ENCODE data around the gene MACF1.

- TF ChIP-seq CTCF (IDR thresholded peaks at IDR 0.05 in 4 of 5, conservative IDR thresholded peaks at IDR 0.05 in 1 of 5): no peak
- no peak for TF ChIP-seq POLR2A (IDR thresholded peaks at IDR 0.05)
These were observed 113.6 kb downstream of the MACF1 start for GRCh38 chr1:39317910-39318633.

All from gastrocnemius medialis (tissue), 4 donors.